Stimulated activated naive CD8-positive, alpha-beta T cell treated with anti-CD3 and anti-CD28 coated beads, Interleukin-15, Interleukin-2, amounts not matched to agents 100 ng/mL and 50 ng/mL, for 24 hours (primary cell): ENCODE results near the gene PTGR2.
A peak's percentile ranks its signal among the peaks of the same experiment; 100 is the strongest.
"Not testable (repeated sequence)": the region's sequence is repeated elsewhere in the genome, so short reads cannot be mapped to it uniquely, and the experiment has no call there.

ENCODE experiments used
- H3K27ac Mint-ChIP-seq: one replicate; pipeline ENCODE4 v1.8.0; 2021; ENCODE audit warnings: mild to moderate bottlenecking, mixed read lengths
- H3K27me3 Mint-ChIP-seq: one replicate; pipeline ENCODE4 v1.8.0; 2021; ENCODE audit warnings: mixed read lengths
- H3K36me3 Mint-ChIP-seq: one replicate; pipeline ENCODE4 v1.8.0; 2021; ENCODE audit warnings: low read depth, mixed read lengths
- H3K4me1 Mint-ChIP-seq: one replicate; pipeline ENCODE4 v1.8.0; 2021; ENCODE audit warnings: low read depth, mixed read lengths
- H3K4me3 Mint-ChIP-seq: one replicate; pipeline ENCODE4 v1.8.0; 2021; ENCODE audit warnings: mild to moderate bottlenecking, mixed read lengths
- H3K9me3 Mint-ChIP-seq: one replicate; pipeline ENCODE4 v1.8.0; 2021; ENCODE audit warnings: mixed read lengths

PTGR2 gene

DNA sequence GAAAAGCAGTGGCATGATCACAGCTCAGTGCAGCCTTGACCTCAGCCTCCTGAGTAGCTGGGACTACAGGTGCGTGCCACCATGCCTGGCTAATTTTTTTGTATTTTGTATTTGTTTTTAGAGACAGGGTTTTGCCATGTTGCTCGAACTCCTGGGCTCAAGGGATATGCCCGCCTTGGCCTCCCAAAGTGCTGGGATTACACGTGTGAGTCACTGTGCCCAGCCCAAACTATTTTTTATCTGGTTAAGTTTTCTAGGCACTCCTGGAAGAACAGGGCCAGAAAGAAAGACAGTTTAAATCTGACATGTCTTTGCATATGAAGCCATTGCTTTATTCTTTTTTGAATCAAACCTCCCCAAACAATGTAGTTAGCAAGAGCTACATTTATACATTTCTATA lies 27.5 kb upstream of the PTGR2 start:
- H3K9me3 Mint-ChIP-seq = no peaks in the 10 kb centered on the region
- H3K4me3 Mint-ChIP-seq = no peak overlapping the region
- no peak overlapping the region for H3K27ac Mint-ChIP-seq
- no peaks in the 10 kb centered on the region for H3K36me3 Mint-ChIP-seq
- H3K4me1 Mint-ChIP-seq = peaks cover 7% of the 10 kb centered on the region
- H3K27me3 Mint-ChIP-seq = no peaks in the 10 kb centered on the region

DNA sequence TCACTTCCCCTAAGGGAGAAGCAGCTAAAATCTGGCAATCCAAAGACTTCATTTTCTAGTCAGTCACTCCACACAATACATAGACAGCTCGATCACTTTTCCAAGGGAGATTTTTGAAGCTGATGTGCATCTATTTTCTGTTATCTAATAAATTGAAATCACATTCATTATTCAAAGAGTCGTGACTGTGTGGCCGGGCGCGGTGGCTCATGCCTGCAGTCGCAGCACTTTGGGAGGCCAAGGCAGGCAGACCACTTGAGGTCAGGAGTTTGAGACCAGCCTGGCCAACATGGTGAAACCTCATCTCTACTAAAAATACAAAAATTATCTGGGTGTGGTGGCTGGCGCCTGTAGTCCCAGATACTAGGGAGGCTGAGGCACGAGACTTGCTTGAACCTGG lies 27.1 kb upstream of the PTGR2 start:
- Mint-ChIP-seq H3K36me3 (no peaks in the 10 kb centered on the region), H3K27me3 (no peaks in the 10 kb centered on the region), H3K4me1 (peaks cover 11% of the 10 kb centered on the region), H3K27ac (no peak overlapping the region), H3K4me3 (no peak overlapping the region), H3K9me3 (no peaks in the 10 kb centered on the region)

DNA sequence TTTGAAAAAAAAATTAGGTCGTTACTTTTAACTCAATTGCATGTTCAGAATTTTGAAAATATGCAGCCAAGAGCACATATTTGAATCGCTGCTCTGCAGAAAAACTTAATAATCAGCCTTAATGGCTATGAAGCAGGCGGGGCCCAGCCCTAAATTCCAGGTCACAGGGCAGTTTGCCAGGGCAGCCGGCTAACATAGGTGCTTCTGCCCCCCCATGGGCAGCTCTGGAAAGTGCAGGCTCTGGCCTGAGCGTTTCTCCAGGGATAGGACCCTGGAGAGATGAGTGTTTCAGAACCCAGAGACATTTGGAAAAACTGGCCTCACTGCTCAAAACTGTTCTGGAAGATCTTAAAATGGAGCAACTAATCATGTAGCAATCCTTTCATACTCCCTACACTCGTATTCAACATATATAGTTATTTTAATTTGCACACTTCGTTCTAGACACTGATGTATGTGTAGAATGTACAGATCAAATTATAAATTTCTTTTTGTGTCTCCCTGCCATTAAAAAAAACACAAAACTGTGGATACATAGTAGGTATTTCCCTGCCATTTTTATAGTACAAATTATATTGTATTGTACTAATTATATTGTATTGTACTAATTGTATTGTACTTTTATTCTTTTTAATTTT lies 26.0 kb upstream of the PTGR2 start:
- no peaks in the 10 kb centered on the region for H3K27me3 Mint-ChIP-seq
- H3K9me3 Mint-ChIP-seq = no peaks in the 10 kb centered on the region
- H3K36me3 Mint-ChIP-seq = no peaks in the 10 kb centered on the region
- H3K27ac Mint-ChIP-seq = no peak overlapping the region
- no peak overlapping the region for H3K4me3 Mint-ChIP-seq
- peaks cover 22% of the 10 kb centered on the region for H3K4me1 Mint-ChIP-seq

DNA sequence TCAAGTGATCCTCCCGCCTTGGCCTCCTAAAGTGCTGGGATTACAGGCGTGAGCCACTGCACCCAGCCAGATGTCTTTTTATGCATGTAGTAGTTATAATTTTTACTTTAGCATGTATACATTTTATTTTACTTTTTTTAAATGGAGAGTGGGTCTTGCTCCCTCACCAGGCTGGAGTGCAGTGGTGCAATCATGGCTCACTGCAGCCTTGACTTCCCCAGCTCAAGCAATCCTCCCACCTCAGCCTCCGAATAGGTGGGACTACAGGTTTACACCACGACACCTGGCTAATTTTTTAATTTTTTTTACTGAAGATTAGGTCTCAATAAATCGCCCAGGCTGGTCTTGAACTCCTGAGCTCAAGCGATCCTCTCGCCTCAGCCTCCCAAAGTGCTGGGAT lies 24.4 kb upstream of the PTGR2 start:
- not testable (repeated sequence) for H3K9me3 Mint-ChIP-seq, H3K4me3 Mint-ChIP-seq, H3K27ac Mint-ChIP-seq, H3K27me3 Mint-ChIP-seq, H3K36me3 Mint-ChIP-seq
- H3K4me1 Mint-ChIP-seq = peaks cover 23% of the 10 kb centered on the region

DNA sequence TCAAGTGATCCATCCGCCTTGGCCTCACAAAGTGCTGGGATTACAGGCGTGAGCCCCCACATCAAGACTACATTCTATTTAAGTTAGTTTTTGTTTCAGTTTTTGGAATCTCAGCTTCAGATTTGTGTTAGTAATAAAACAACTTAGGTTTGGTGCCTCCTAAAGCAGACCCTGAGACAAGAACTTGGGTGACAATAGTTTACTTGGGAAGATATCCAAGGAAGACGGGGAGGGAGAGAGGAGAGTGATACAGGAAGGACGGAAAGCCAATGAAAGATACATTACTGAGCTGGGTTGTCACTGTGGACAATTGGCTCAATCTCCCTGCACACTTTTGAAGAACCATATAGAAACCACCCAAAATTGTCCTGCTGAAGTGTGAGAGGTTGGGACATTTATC lies 22.6 kb upstream of the PTGR2 start:
- Mint-ChIP-seq H3K9me3 (no peaks in the 10 kb centered on the region), H3K27me3 (no peaks in the 10 kb centered on the region), H3K36me3 (no peaks in the 10 kb centered on the region), H3K27ac (peak overlapping the region; percentile 34), H3K4me3 (no peak overlapping the region), H3K4me1 (peaks cover 19% of the 10 kb centered on the region)

DNA sequence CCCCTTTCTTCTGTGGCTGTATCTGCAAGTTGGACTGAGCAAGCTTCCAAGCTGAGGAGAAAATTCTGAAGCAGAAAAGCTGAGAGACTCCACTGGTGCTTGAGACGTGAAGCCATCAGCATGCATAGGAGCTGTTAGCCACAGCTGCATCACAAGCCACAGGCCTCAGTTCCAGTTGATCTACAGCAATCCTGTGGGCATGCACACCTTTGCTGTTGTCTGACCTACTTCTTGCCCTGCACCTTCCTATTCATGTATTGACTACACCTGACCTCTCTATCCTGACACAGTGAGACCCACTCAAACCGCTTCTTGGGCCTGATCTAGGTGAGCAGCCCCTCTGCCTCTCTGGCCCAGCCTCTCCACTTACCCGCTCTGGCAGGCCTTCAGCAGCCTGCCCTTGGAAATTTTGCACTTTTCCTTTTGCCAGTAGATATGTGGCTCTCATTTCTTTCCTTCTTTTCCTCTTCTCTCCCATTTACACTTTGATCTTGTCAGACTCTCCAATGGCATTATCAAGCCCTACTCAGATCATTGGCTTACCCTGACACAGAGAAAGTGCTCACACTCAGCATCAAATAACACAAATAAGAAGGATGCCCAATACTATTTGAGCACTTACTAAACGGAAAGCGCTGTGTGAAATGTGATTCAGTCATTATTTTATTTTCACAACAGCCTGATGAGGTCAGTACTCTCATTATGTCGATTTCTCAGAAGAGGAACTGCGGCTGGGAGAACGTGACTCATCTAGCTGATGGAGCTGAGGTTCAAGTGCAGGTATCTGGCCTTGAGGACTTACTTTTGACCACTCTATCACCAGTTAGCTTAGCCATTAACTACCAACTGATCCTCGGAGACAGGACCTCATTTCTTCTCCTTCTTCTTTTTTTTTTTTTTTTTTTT lies 21.9 kb upstream of the PTGR2 start:
- no peaks in the 10 kb centered on the region for H3K9me3 Mint-ChIP-seq
- H3K4me1 Mint-ChIP-seq = peaks cover 19% of the 10 kb centered on the region
- no peaks in the 10 kb centered on the region for H3K27me3 Mint-ChIP-seq
- H3K27ac Mint-ChIP-seq = peak overlapping the region; percentile 91
- H3K4me3 Mint-ChIP-seq = peak overlapping the region; percentile 37
- H3K36me3 Mint-ChIP-seq = no peaks in the 10 kb centered on the region

DNA sequence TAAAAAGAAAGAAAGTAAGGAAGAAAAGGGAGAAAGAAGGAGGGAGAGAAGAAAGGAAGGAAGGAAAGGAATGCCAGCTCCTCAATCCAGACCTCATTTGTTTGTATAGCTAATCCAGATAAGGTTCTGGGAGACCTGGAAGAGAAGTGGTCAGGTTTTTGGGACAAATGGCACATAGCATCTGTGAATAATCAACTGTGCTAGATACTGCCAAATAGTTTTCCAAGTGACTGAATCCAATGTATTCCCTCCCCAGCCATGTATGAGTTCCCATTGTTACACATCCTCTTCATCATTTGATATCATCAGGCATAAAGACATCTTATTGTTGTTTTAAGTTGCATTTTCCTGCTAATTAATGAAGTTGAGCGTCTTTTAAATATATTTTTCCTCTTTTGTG lies 18.6 kb upstream of the PTGR2 start:
- no peak overlapping the region for H3K27ac Mint-ChIP-seq
- H3K27me3 Mint-ChIP-seq = no peaks in the 10 kb centered on the region
- no peaks in the 10 kb centered on the region for H3K36me3 Mint-ChIP-seq
- H3K4me1 Mint-ChIP-seq = peaks cover 19% of the 10 kb centered on the region
- H3K4me3 Mint-ChIP-seq = no peak overlapping the region
- H3K9me3 Mint-ChIP-seq = no peaks in the 10 kb centered on the region

DNA sequence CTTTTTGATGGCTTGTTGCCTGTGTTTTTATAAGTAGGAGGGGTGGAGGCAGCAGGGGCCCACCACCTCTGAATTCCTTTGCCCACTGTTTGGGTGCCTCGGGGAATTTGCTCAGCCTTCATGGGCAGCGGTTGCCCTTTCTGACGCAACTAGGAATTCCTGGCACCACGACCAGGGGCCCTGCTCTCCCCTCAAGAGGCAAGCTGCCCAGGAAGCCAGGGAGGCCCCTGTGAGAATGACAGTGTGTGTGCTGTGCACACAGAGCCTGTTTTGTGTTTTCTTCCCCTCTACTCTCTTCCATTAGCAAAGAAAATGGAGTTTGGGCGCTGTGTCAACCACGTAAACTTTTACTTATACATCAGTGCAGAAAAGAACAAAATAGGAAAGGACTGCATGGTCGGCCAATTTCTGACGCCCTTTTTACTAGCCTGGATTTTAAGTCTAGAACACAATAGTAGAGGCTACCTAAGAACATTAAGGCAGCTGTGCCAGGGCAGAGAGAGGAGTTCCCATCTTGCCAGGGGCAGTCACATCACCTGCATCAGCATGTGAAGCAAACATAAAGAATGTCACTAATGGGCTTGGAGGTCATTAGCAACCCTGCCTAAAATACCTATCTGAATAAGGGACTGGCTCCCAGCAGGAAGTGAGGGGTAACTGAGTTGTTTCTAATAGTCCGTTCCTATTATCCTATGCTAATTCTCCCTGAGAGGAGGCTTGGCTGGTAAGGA lies 17.9 kb upstream of the PTGR2 start:
- peaks cover 19% of the 10 kb centered on the region for H3K4me1 Mint-ChIP-seq
- H3K4me3 Mint-ChIP-seq = no peak overlapping the region
- no peaks in the 10 kb centered on the region for H3K9me3 Mint-ChIP-seq

DNA sequence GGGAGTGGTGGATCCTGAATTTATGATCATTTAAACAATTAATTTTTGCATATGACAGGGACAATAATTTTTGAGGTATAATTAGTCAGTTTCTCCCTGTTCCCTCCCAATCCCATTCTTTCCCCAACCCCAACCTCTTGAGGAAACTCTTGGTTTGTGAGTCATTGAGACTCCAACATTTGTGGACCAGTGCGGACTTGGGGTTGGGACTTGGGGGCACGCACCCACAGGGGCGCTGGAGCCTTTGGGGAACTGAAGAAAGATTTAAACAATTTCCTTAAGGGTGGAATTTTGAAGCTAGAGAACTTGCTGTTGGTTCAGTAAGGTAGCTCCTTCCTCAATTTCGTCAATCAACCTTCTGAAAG lies 17.4 kb upstream of the PTGR2 start:
- H3K4me1 Mint-ChIP-seq = peaks cover 15% of the 10 kb centered on the region
- no peaks in the 10 kb centered on the region for H3K27me3 Mint-ChIP-seq
- H3K4me3 Mint-ChIP-seq = no peak overlapping the region
- H3K9me3 Mint-ChIP-seq = no peaks in the 10 kb centered on the region
- H3K27ac Mint-ChIP-seq = no peak overlapping the region
- no peaks in the 10 kb centered on the region for H3K36me3 Mint-ChIP-seq

More for the DNA sequence above, 17.9 kb upstream of the PTGR2 start:
- Mint-ChIP-seq H3K27ac (no peak overlapping the region), H3K27me3 (no peaks in the 10 kb centered on the region), H3K36me3 (no peaks in the 10 kb centered on the region)

DNA sequence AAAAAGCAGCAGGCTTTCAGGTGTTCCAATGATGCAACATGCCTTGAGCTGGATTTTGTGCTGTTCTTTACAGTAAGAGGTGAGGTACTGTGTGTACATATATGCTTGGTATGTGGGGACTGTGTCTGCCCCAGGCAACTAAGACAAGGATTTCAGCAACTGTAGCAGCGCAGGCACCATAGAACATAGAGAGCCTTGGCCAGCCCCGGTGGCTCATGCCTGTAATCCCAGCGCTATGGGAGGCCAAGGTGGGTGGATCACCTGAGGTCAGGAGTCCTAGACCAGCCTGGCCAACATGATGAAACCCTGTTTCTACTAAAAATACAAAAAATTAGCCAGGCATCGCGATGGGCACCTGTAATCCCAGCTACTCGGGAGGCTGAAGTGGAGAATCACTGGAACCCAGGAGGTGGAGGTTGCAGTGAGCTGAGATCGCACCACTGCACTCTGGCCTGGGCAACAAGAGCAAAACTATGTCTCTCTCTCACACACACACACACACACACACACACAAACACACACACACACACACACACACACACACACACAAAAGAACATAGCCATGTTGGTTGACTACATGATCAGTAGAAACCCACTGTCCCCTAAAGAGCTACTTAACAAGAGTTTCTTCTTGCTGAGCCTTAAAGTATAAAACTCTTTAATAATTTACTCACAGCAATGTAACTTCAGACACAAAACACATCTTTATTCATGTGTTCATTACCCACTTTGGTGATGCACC lies 13.2 kb upstream of the PTGR2 start:
- H3K36me3 Mint-ChIP-seq, H3K9me3 Mint-ChIP-seq, H3K27ac Mint-ChIP-seq, H3K27me3 Mint-ChIP-seq, H3K4me1 Mint-ChIP-seq, H3K4me3 Mint-ChIP-seq: not testable (repeated sequence)

DNA sequence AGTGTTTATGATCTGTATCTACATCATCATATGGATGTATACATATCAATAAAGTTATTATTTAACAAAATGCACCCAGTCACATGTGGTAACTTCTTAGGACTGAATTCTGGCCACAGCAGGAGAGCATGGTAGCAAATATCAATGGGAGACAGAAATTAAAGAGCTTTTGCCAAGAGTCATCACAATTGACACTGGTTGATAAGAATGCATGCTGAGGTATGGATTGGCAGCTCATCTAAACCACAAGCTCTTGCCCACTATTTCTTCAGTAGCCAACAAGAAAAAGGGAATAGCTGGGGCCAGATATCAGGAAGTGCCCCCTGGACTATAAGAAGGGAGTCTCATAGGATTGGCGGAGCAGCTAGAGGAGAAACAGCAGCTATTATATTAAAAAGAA lies 9.4 kb upstream of the PTGR2 start:
- no peaks in the 10 kb centered on the region for H3K36me3 Mint-ChIP-seq
- H3K4me1 Mint-ChIP-seq = no peaks in the 10 kb centered on the region
- H3K27ac Mint-ChIP-seq = no peak overlapping the region
- H3K9me3 Mint-ChIP-seq = no peaks in the 10 kb centered on the region
- no peaks in the 10 kb centered on the region for H3K27me3 Mint-ChIP-seq
- no peak overlapping the region for H3K4me3 Mint-ChIP-seq

DNA sequence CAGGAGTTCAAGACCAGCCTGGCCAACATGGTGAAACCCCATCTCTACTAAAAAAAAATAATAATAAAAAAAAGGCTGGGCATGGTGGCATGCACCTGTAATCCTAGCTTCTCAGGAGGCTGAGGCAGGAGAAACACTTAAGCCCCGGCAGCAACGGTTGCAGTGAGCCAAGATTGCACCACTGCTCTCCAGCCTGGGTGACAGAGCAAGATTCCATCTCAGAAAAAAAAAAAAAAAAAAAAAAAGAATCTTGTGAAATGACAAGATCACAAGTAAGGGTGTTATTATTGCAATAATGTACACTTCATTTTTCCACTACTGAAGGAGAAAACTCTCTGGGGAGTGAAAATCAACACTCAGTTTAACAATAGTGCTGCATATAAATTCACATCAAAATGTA lies 8.8 kb upstream of the PTGR2 start:
- no peaks in the 10 kb centered on the region for H3K9me3 Mint-ChIP-seq
- no peaks in the 10 kb centered on the region for H3K27me3 Mint-ChIP-seq
- no peaks in the 10 kb centered on the region for H3K4me1 Mint-ChIP-seq
- H3K4me3 Mint-ChIP-seq = no peak overlapping the region
- no peaks in the 10 kb centered on the region for H3K36me3 Mint-ChIP-seq
- H3K27ac Mint-ChIP-seq = no peak overlapping the region

DNA sequence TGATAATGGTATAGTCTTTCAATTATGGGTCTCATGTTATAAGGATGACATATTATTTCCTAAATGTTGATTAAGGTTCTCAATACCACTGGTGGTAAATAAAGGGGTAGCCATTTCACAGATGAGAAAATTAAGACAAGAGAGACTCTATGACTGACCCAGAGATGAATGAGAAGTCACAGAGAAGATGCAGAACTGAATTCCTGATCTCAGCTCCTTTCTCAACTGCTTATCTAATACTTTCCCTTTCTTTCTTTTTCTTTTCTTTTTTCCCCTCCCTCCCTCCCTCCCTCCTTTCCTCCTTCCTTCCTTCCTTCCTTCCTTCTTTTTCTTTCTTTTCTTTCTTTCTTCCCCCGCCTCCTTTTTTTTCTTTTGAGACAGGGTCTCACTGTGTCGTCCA lies 8.3 kb upstream of the PTGR2 start:
- Mint-ChIP-seq H3K36me3 (no peaks in the 10 kb centered on the region), H3K4me3 (no peak overlapping the region), H3K27ac (no peak overlapping the region), H3K4me1 (no peaks in the 10 kb centered on the region), H3K27me3 (no peaks in the 10 kb centered on the region), H3K9me3 (no peaks in the 10 kb centered on the region)

DNA sequence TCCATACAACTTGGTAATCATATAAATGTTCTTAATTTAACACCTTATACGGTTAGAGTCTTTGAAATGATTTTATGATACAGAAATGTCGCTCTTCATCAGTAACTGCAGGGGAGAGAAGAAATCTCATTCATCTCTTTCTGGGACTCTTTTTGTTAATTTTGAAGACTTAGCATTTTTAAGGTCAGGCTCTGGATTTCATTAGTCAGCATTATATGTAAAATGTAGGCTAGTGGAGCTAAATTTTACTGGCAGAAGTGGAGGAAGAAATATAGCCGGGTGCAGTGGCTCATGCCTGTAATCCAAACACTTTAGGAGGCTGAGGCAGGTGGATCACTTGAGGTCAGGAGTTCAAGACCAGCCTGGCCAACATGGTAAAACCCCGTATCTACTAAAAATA lies 4.7 kb upstream of the PTGR2 start:
- H3K9me3 Mint-ChIP-seq = no peaks in the 10 kb centered on the region
- H3K4me3 Mint-ChIP-seq = no peak overlapping the region
- H3K27ac Mint-ChIP-seq = no peak overlapping the region
- H3K36me3 Mint-ChIP-seq = no peaks in the 10 kb centered on the region
- H3K4me1 Mint-ChIP-seq = peaks cover 11% of the 10 kb centered on the region
- H3K27me3 Mint-ChIP-seq = no peaks in the 10 kb centered on the region

DNA sequence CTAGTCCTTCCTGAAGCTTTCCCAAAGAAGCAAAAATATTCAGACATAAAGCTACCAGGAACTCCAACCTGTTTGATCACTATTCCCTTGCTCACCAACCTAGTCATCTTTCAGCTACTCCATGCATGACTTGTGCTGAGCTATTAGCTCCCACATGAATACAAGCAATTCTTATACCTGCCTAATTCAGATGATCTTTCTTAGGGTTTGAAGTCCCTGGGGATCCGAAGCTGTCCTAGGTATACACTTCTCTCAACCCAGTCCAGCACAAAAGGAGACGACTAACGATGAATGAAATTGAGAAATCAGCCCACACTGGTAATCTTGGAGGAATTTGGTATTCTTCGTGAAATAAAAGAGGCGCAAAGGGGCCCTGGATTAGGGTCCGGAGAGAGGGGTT lies 631 bp upstream of the PTGR2 start:
- Mint-ChIP-seq H3K27me3 (no peaks in the 10 kb centered on the region), H3K36me3 (no peaks in the 10 kb centered on the region), H3K9me3 (no peaks in the 10 kb centered on the region), H3K4me3 (peak overlapping the region; percentile 91), H3K4me1 (peaks cover 24% of the 10 kb centered on the region), H3K27ac (peak overlapping the region; percentile 99)
